ENCODE measurements around the gene ANKRD40.
"Not testable (repeated sequence)": the region's sequence is repeated elsewhere in the genome, so short reads cannot be mapped to it uniquely, and the experiment has no call there.

ANKRD40 gene

DNA sequence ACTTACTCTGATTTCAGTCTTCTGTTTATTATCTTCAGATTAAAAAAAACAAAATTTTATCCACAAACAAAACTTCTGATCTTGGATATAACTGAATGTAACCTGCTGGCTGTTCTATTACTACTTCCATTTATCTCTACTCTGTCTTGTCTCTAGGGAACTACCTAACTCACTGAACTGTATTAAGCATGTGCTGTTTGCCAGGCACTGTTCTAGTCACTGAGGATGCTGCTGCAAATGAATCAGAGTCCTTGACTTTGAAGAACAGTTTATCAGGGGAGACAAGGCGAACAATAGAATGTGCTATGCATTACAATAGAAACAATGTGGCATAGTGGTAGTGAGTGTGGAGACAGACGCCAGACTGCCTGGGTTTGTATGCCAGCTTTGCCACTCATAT lies 2.3 kb upstream of the ANKRD40 start:
- DNase-seq = no peak

DNA sequence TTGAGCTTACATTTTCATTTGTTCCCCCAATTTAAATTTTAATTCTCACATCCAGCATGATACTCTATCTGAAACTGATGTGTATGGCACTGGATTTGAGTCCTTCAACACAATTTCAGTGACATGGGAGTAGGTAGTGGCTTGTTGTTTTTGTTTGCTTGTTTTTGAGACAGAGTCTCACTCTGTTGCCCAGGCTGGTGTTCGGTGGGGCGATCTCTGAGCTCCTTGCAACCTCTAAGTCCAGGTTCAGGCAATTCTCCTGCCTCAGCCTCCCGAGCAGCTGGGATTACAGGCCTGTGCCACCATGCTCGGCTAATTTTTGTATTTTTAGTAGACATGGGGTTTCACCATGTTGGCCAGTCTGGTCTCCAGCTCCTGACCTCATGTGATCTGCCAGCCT lies 1.3 kb upstream of the ANKRD40 start:
- DNase-seq = not testable (repeated sequence)

DNA sequence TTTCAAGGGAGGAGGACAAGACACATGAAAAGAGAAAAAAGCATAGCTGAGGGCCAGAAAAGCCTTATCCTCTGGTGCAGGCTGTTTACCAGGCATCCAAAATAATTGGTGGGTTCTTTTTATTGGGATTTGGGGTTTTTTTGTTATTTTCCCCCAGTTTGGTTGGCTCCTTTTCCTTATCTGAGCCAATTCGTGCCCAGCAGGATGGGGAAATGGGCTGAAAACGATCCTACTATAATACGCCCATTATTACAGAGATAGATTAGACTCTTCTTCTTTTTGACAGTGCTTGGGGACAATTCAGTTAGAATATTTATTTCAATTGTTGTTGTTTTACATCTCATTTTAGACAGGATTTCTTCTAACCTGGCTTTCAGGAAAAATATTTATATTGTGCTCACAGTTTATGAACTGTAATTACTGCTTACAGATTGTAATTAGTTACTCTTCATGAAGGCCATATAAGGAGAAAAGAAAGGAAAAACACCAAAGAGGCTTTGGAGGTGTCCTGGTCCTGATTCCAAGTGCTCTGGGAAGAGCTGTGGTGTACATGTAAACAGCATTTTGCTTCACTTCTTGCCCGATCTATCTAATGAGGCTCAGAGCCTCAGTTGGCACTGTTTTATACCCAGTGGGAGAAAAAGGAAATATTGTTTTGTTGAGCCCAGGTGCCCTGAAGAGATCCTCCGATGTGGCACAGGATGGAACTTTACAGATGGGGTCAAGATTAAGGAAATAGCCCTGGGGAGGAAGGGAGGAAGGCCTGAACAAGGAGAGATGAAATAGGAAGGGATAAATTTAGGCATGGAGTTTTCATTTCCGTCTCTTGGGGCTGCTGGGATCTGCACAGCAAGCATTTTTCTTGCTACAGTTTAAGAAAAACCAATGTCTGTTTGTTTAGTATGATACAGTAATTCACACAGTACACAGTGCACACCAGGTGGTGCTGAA lies 611 bp upstream of the ANKRD40 start:
- peak in 1 of 2 experiments; percentile 39 for DNase-seq

DNA sequence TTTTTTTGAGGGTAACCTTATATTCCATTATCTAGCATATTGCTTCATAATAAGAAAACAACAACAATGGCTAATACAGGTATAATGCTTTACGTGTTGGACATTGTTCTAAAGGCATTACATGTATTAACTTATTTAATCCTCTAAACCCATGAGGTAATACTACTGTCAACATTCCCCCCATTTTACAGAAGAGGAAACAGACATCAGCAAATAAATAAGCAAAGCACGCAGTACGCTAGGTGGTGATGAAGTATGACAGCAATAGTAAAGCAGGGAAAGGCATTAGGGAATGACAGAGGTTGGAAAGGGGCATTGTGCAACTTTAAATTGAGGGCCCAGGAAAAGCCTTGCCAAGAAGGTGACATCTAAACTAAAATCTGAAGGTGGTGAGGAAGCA lies 4.6 kb downstream of the ANKRD40 start:
- no peak for DNase-seq

DNA sequence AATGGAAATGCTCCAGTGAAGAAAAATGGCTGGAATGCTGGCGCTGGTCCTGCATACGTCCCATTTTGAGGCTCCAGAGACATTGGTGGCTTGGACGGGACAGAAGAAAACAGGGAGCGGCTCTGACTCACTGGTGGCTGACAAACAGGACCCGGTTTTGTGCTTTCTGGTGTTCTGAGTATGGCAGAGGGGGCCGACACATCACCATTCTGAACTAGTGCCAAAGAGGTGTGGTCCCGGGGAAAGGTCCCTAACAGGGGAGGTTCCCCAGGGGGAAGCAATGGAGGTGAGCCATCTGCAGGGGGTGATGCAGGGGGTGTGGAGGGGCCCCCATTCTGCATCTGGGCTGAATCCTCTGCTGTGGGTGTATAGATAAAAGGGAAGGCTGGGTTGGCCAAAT lies 8.3 kb downstream of the ANKRD40 start:
- no peak for DNase-seq

DNA sequence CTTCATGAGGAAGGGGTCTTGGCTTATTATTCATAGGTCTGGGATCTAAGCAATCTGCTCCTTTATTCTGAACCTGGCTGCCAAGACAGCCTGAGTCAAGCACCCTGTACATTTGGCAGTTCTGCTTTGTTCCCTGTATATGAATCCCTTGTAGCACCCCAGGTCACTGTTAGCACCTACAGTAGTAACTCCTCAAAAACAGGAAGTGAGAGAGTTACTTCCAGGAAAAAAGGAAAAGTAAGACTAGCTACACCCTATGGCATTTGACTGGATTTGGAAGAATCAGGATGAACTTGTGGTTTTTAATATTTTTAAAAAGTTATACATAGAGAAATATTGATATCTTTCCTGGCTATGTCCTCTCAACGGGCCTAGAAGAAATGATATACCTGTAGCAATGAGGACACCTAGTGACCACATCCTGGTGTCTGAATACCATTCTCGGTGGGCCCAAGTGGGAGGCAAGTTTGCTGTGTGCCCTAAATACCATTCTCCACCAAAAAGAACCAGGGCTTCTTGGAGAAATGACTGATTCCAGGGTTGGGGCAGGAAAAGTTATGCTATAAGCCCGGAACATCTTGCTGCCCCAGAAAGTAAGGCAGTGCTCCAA lies 9.9 kb downstream of the ANKRD40 start:
- no peak for DNase-seq

DNA sequence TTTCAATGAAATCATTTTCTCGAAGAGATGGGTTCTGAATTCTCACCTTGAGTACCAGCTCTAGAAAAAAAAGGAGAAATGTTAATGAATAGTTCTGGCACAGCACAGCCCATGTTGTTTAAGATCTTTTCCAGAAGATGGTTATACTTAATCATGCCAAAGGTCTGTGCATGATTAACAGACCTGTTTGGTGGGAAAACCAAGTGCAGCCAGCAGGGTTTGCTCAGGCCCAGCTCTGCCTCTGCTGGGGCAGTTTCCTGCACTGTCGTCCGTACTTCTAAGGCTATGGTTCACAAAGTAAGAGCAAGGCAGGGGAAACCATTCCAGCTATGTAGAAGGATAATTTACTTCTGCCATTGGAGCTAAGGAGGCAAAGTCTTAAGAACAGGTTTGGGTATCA lies 10.7 kb downstream of the ANKRD40 start:
- no peak for DNase-seq

DNA sequence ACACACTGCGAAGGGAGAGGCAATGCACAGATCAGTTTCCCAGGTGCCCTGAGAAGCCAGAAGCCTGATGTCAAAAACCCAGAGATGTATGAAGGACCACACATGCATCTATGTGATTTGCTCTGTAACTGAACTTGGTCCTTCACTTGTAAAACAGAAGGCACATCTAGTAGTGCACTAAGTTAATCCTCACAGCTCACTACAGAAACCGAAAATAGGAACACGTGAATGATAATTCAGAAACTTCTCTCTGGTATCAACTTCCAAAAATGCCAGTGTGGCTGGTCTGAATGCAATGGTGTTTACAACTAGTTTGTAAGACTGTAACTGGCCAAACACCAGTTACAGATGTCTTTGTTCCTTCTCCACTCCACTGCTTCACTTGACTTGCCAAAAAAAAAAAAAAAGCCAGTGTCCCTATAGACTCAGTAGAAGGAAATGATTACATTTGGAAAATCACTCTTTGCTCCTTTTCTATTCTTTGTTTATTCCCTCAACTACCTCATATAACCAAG lies 11.3 kb downstream of the ANKRD40 start:
- no peak for DNase-seq

DNA sequence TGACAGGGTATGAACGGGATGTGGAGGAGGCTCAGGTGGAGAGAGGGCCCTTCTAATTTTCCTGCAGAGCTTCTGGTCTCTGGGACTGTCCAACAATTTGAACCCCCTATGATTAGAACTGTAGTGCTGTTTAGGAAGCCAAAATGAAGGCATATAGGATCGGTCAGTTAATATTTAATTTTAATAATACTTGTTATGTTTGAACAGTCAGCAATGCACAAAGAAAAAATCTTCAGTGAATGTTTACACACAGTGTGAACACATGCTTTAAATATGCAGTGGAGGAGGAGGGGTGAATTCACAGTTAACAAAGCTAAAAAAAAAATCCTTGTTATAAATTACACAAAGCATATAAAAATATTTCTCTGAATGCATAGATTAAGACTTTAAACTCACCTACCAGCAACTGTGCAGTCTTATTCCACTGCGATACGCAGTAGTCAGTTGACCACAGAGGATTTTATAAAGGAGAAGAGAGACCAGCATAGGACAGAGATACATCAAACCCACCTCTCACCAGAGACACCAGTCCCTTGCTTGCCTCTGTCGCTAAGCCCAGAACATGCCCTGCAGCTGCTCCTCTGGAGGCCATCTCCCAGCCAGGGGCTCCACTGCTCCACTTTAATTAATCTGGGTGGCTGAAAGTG lies 14.6 kb downstream of the ANKRD40 start:
- no peak for DNase-seq

DNA sequence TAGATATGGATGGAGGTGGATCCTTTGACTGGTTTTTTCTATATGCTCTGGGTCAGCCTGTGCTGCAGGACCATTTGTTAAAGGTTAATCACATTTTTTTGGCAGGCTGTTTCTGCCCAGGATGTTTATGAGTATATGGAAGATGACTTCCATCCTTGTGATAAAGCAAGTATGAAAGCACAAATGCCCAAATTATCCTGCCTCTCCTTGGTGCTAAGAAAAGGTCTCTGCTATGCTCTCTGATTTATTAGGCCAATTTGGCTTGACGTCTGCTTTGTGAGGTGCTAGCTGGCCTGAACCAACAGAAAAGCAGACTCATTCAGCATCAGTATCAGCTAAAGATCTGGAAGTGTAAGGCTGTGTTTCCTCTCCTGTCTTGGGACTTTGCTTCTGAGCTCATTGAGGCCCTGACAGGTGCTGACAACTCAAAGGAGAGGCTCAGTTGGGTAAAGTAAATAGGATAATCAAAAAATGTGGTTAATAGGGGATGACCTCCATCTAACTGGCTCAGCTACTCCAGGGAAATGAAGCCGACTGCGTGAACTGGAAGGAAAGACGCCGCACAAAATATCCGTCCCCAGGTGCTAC lies 15.2 kb downstream of the ANKRD40 start:
- DNase-seq = no peak

DNA sequence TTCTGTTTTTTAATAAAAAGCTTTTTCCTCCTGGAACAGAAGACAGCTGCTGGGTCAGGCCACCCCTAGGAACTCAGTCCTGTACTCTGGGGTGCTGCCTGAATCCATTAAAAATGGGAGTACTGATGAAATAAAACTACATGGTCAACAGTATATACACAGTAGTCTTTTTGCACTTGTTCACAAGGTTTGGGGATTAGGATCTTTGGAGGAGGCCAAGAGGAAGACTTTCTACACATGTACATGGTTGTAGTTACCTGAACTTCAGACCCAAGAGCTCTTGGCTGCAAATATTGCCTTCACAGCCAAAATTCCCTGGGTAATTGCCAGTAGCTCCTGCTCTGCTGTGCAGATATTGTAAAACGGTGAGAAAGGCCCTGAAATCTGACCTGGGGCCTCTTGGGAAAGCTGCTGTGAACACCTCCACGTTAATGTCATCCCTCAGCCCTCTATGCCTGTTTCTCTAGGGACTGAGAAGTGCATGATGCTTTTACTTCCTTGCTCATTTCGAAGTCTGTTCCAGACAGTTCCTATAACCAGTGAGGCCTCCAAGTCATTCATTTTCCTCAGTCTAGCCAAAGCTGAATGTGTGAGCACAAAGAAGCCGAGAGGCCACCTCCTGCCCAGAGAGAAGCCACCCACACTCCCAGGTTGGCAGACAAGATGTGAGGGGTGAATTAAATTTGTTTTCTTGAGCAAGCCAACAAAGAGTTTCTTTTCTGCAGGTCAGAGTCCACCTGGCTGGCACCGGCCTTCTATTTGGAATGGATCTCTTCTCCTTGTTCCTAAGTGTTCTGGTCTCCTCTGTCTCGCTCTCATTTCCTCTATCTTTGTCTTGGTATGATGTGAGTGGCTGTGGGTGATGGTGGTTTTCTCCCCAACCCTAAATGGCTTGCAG lies 15.9 kb downstream of the ANKRD40 start:
- DNase-seq = no peak

DNA sequence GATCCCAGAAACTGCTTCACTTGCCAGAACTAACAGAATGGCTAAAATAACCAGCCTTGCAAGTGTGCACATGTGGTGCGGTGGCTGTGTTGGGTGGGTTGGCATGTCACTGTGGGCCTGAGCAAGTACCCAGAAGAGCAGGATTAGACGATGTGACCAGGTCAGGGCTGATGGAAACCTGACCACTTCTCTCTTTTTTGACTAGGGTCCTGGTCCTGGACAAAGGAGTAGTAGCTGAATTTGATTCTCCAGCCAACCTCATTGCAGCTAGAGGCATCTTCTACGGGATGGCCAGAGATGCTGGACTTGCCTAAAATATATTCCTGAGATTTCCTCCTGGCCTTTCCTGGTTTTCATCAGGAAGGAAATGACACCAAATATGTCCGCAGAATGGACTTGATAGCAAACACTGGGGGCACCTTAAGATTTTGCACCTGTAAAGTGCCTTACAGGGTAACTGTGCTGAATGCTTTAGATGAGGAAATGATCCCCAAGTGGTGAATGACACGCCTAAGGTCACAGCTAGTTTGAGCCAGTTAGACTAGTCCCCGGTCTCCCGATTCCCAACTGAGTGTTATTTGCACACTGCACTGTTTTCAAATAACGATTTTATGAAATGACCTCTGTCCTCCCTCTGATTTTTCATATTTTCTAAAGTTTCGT lies 16.7 kb downstream of the ANKRD40 start:
- no peak for DNase-seq

DNA sequence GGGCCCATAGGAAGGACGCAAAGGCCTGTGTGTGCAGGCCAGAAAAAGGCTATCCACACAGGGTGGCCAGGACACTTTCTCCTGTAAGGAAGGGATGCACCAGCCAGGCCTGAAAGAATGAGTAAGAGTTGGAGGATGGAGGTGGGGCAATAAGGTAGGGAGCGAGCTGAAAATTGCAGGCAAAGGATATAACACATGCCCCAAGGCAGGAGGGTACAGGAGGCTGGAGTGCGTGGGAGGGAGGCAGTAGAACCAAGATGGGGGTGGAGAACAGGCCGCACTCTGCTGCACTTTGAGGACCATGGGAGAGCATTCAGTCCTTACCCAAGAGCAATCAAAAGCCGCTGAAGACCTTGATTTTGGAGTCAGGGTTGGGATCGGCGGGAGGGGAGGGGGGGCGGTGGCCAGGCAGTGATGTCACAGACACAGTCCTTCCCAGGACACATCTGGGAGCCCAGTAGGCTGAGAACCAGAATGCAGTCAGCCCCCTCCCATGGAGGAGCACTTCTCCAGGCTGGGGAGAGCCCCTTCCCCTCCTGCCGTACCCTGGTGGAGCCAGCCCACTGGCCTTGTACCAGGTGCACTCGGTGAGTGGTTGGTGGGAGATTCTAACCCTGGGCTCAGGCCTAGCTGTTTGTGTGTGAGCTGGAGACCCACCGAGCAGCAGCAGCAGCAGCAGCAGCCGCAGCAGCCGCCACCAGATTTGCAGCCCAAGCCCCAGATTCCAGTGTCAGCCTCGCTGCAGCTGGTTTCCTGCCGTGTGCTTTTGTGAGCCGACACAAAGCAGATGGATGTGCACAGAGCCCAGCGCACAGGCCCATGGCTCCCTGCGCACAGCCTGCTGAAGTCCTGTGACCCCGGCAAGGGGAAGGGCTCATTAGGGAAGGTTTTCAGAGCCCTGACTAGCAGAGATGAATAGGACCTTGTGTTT lies 17.5 kb downstream of the ANKRD40 start:
- no peak for DNase-seq

DNA sequence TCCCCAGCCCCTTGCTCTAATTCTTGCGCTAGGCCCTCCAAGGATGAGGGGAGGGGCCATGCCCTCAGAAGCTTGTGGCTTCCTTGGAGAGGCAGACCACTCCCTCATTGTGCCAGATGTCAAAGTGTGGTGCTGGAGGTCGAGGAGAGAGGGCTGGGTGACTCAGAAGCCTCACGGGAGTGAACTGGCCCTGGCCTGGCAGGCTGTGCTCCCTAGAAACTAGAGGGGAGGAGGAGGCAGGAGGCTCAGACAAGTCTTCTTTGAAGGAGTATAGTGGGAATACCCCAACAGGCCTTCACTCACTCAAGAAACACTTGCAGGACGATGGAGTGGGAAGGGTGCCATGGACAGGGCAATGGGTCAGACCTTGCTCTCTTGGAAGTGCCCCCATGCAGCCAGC lies 18.5 kb downstream of the ANKRD40 start:
- DNase-seq = no peak

DNA sequence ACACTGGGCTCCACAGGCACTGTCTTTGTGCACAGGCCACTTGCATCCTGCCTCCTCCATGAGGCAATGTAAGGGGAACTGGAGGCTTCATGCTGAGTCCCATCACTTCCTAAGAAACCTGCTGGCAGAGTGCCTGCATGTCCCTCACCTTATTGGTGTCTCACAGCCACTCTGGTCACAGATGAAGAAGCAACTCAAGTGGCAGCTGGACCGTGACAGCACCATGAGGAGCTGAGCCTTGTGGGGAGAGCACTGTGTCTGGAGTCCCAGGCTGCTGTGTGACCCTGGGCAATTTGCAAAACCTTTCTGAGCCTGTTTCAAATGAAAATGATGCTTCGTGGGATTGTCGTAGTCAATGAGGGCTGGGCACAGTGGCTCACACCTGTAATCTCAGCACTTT lies 19.5 kb downstream of the ANKRD40 start:
- no peak for DNase-seq

DNA sequence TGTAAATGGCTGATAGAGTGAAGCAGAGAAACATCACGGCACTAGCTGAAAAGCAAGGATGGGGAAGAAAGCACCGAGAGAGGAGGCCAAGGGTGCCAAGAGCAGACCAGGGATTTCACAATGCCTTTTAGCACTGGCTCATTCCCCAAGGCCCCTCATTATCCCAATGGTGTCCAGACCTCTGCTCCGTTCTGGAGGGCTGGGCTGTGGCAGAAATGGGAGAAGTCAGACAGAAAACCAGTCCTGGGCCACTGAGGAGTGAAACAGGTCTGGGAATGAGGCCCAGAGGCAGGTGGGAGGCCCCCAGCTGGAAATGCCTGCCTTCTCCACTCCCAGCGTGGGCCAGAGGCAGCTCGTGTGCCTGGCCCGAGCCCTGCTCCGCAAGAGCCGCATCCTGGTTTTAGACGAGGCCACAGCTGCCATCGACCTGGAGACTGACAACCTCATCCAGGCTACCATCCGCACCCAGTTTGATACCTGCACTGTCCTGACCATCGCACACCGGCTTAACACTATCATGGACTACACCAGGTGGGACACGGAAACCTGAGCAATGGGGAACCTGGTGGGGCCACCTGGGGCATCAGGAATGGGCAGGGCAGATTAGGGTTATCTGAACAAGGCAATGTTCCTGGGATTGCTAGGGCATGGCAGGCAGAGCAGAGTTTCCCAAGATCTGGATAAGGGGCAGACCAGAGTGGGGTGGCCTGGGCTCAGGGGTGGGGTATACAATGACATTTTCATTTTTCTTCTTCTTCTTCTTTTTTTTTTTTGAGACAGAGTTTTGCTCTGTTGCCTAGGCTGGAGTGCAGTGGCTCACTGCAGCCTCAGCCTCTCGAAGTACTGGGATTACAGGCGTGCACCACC lies 20.3 kb downstream of the ANKRD40 start:
- no peak for DNase-seq

DNA sequence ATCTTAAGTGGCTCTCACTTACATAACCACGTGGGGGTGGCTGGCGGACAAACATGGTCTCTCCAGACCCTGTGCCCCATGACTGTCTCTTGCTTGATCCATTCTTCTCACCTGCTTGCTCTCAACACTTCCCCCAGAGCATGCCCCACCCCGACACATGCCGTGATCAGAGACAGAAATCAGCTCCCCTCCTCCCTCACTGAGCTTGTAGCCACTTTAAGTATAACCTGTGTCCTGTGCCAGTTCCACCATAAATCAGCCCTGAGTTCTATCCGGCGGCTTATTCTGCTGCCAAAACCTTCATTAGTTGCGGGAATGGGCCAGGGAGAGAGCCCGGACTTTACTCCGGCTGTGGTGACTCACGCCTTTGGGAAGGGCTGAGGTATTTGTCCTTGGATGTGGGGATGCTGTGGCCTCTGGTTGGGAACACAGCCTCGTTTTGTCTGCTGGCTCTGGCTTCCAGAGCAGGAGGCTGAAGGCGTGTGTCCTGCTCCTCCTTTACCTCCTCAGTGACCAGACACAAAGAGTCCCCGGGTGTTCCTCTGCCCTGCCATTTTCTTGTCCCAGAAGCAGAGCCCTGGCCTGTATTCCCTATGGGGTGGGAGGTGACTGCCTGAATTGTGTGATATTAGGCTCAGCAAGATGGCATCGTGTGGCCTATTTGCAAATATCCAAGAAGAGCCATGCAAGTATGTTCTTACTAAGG lies 21.1 kb downstream of the ANKRD40 start:
- no peak for DNase-seq

DNA sequence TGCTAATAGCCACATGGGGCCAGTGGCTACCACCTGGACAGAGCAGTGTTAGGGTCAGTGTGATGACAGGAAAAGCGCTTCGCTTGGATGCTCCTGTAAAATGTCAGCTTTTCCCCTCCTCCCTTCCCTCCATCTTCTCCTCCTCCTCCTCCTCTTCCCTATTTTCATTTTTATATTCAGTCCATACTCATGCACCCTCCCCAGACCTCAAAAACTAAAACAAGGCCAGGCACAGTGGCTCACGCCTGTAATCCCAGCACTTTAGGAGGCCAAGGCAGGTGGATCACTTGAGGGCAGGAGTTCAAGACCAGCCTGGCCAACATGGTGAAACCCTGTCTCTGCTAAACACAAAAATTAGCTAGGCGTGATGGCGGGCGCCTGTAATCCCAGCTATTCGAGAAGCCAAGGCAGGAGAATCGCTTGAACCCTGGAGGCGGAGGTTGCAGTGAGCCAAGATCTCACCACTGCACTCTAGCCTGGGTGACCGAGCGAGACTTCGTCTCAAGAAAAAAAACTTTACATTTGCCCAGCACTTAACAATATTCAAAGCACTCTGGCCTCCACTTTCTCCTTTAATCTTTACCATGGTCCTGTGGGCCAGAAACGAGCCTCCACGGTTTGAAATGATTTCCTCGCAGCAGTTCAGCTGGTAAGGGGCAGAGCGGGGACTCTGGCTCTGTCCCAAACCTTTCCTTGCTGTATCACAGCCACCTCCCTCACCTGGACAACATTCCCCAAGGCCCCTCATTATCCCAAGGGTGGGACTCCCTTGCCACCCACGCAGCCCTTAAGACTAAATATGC lies 21.8 kb downstream of the ANKRD40 start:
- no peak for DNase-seq
